Osteocyte (in vitro differentiated cells): ENCODE measurements around the gene C1orf159. TPM values are rescaled to one million over a fixed set of nuclear protein-coding genes. Genes with fewer than 3 reads are reported as not detected.

Experiments
- DNase-seq: peaks from one replicate; pipeline ENCODE4 v3.0.0; 2021; ENCODE audit warnings: mixed read lengths; ENCODE audit not compliant: unreplicated experiment; ENCODE audit errors: extremely low spot score
- H3K27ac Mint-ChIP-seq: one replicate; pipeline ENCODE4 v1.8.0; 2021; ENCODE audit warnings: mild to moderate bottlenecking, mixed read lengths; ENCODE audit not compliant: unreplicated experiment
- H3K27me3 Mint-ChIP-seq: one replicate; pipeline ENCODE4 v1.8.0; 2021; ENCODE audit warnings: mixed read lengths; ENCODE audit not compliant: unreplicated experiment
- H3K36me3 Mint-ChIP-seq: one replicate; pipeline ENCODE4 v1.8.0; 2021; ENCODE audit warnings: mixed read lengths; ENCODE audit not compliant: unreplicated experiment
- H3K4me1 Mint-ChIP-seq: one replicate; pipeline ENCODE4 v1.8.0; 2021; ENCODE audit warnings: mixed read lengths; ENCODE audit not compliant: unreplicated experiment
- H3K4me3 Mint-ChIP-seq: one replicate; pipeline ENCODE4 v1.8.0; 2021; ENCODE audit warnings: mild to moderate bottlenecking, moderate library complexity, mixed read lengths; ENCODE audit not compliant: unreplicated experiment
- H3K9me3 Mint-ChIP-seq: one replicate; pipeline ENCODE4 v1.8.0; 2021; ENCODE audit warnings: mixed read lengths; ENCODE audit not compliant: unreplicated experiment
- total RNA-seq: library from RNA; stranded (reverse); gene quantifications from 2 replicates; pipeline ENCODE4 v1.2.1, GENCODE V29; 2021
- TF ChIP-seq, protein P1 (sequence below): fragments of 200-600 bp; sonication (generic); IDR thresholded peaks from 2 replicates; pipeline ENCODE4 v1.5.0; 2021; ENCODE audit warnings: antibody characterized with exemption, mild to moderate bottlenecking, moderate library complexity

C1orf159 gene
- total RNA-seq, 1 donor from 2014 or later = 16.9 TPM

DNA sequence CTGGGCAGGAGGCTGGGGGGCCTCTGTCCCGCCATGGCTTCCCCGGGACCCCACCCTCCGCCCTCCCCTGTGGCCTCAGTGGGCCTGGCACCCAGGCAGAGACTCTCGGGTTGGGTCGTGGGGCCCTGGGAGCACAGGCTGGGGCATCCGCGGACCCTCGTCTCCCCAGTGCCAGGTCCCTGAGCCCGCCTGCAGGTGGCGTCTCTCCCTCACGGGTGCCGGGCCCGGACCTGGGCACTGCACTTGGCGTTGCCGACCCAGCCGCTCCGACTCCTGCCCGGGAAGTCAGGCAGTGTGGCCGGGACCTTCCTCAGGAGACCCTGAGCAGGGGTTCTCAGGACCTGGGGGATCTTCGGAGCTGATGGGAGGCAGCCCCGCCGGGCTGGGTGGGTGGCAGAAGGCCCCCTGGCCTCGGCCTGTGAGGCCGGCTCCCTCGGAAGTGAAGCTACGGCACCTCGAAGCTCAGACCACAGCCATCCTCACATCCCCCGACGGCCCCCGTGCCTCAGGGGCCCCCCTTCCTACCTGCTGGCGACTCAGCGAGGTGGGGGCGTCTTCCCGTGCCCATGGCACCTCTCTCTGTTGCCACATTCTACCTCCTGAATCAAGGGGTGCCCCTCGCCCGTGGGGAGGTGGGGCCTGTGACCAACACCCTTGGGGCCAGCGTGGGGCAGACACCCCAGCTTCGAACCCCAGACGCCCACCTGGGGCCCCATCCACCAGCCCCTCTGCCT, 6.4 kb upstream of the C1orf159 start:
- Mint-ChIP-seq H3K9me3 (no peaks in the 10 kb centered on the region), H3K27me3 (peaks cover 4% of the 10 kb centered on the region), H3K36me3 (no peaks in the 10 kb centered on the region), H3K4me3 (no peak overlapping the region), H3K27ac (no peak overlapping the region), H3K4me1 (peaks cover 3% of the 10 kb centered on the region)
- TF ChIP-seq, protein P1, sequence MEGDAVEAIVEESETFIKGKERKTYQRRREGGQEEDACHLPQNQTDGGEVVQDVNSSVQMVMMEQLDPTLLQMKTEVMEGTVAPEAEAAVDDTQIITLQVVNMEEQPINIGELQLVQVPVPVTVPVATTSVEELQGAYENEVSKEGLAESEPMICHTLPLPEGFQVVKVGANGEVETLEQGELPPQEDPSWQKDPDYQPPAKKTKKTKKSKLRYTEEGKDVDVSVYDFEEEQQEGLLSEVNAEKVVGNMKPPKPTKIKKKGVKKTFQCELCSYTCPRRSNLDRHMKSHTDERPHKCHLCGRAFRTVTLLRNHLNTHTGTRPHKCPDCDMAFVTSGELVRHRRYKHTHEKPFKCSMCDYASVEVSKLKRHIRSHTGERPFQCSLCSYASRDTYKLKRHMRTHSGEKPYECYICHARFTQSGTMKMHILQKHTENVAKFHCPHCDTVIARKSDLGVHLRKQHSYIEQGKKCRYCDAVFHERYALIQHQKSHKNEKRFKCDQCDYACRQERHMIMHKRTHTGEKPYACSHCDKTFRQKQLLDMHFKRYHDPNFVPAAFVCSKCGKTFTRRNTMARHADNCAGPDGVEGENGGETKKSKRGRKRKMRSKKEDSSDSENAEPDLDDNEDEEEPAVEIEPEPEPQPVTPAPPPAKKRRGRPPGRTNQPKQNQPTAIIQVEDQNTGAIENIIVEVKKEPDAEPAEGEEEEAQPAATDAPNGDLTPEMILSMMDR = peak; percentile 93
- DNase-seq = peak; percentile 94

DNA sequence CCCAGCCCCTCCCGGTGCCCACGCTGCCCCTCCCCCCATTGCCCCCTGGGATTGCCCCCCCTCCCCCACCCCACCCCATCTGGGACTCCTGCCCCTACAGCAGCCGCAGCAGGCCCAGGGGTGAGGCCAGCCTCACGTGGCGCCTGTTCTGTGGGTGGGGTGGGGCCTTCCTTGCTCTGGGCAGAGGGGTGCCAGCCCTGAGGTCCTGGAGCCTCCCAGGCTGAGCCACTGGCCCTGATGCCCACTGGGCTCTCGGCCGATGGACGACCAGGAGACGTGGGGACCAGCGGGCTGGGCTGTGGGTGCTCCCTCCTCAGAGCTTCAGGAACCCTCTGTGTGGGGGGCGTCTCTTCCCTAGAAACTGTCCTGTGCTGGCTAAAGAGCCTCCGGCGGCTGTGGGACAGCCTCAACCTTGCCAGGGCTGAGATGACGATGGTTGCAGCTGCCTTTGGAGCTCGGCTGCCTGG, 5.8 kb upstream of the C1orf159 start:
- Mint-ChIP-seq H3K4me3 (no peak overlapping the region), H3K36me3 (no peaks in the 10 kb centered on the region), H3K4me1 (peaks cover 3% of the 10 kb centered on the region), H3K27me3 (peaks cover 4% of the 10 kb centered on the region), H3K27ac (no peak overlapping the region), H3K9me3 (no peaks in the 10 kb centered on the region)
- DNase-seq = no peak
- TF ChIP-seq, protein P1 = no peak

DNA sequence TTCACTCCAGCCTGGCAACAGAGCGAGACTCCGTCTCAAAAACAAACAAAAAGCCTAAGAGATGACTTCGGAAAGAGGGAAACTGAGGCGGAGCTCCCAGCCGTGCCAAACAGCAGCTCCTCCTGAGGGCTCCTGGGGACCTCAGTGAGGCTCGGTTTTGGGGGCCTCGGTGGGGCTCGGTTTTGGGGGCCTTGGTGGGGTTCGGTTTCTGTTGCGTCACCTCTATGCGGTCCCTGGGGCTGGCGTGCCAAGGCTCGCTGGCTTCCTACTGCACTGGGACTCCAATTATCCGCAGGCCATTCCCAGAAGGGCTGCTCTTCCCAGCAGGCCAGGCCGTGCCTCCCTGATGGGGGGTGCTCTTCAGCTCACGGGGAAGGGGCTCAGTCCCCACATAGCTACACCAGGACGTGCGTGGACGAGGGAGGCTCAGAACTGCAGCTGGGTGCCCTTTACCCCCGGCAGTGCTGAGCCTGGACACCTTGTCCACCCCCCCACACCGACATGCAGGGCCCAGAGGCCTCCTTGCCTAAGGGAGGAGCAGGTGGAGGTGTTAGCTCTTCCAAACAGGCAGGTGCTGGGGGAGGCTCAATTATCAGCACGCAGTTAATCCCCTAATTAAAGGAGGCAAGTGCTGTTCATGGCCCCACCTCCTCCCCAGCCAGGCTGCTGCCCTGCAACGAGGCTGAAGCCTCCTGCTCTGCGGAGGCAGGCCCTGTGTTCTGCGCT, 5.1 kb upstream of the C1orf159 start:
- Mint-ChIP-seq H3K36me3 (no peaks in the 10 kb centered on the region), H3K27ac (no peak overlapping the region), H3K27me3 (peaks cover 4% of the 10 kb centered on the region), H3K4me1 (peaks cover 3% of the 10 kb centered on the region), H3K9me3 (no peaks in the 10 kb centered on the region), H3K4me3 (no peak overlapping the region)
- TF ChIP-seq, protein P1 = no peak
- no peak for DNase-seq

DNA sequence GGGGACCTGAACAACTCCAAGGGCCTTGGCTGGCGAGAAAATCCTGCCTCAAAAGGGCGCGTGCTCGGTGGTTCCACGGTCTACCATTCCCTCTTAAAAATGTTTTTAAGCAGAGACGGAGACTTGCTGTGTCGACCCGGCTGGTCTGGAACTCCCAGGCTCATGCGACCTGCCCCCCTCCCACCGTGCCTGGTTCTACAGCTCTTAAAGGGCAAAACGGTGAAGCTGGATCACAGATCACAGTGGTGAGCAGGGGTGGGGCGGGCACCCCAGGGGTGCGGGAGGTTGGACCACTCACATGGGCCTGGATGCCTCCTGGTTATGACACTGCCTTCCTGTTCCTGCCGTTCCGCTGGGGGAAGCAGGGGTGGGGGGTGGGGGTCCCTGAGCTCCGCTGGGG, 4.2 kb upstream of the C1orf159 start:
- no peak overlapping the region for H3K4me3 Mint-ChIP-seq
- H3K9me3 Mint-ChIP-seq = no peaks in the 10 kb centered on the region
- H3K27me3 Mint-ChIP-seq = peaks cover 4% of the 10 kb centered on the region
- DNase-seq = no peak
- H3K36me3 Mint-ChIP-seq = no peaks in the 10 kb centered on the region
- TF ChIP-seq, protein P1 = no peak
- H3K27ac Mint-ChIP-seq = no peak overlapping the region
- H3K4me1 Mint-ChIP-seq = peaks cover 3% of the 10 kb centered on the region

DNA sequence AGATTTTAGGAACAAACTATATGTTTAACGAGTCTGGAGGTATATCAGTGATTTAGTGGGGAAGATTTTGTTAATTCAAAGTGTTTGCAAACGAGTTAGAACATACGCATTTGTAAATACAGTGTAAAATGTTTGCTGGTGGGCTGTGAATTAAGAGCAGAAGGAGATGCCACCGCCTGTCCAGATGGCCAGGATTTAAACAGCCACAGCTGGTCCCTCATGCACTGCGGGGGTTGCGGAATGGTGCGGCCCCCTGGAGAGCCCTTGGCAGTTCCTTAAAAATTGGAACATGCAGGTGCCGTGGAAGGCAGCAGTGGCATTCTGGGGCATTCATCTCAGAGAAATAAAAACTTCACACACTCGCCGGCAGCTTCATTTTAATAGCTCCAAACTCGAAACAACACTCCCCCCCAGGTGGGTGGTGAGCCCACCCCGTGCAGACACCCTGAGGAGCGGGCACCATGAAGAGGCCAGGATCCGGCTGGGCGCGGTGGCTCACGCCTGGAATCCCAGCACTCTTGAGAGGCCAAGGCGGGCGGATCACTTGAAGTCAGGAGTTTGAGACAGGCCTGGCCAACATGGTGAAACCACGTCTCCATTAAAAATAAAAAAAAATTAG, 3.5 kb upstream of the C1orf159 start:
- H3K9me3 Mint-ChIP-seq = no peaks in the 10 kb centered on the region
- no peak overlapping the region for H3K27ac Mint-ChIP-seq
- DNase-seq = no peak
- H3K4me1 Mint-ChIP-seq = peaks cover 11% of the 10 kb centered on the region
- peaks cover 4% of the 10 kb centered on the region for H3K27me3 Mint-ChIP-seq
- TF ChIP-seq, protein P1 = no peak
- no peak overlapping the region for H3K4me3 Mint-ChIP-seq
- no peaks in the 10 kb centered on the region for H3K36me3 Mint-ChIP-seq
